Measurements from ENCODE around the gene EGLN2. TPM values are rescaled to one million over a fixed set of nuclear protein-coding genes. Genes with fewer than 3 reads are reported as not detected.
A peak's percentile ranks its signal among the peaks of the same experiment; 100 is the strongest.
"Not testable (repeated sequence)": the region's sequence is repeated elsewhere in the genome, so short reads cannot be mapped to it uniquely, and the experiment has no call there.

EGLN2 gene
- total and polyA plus RNA-seq, 7 donors, result 60.9 to 106 (median 97.1) TPM

DNA sequence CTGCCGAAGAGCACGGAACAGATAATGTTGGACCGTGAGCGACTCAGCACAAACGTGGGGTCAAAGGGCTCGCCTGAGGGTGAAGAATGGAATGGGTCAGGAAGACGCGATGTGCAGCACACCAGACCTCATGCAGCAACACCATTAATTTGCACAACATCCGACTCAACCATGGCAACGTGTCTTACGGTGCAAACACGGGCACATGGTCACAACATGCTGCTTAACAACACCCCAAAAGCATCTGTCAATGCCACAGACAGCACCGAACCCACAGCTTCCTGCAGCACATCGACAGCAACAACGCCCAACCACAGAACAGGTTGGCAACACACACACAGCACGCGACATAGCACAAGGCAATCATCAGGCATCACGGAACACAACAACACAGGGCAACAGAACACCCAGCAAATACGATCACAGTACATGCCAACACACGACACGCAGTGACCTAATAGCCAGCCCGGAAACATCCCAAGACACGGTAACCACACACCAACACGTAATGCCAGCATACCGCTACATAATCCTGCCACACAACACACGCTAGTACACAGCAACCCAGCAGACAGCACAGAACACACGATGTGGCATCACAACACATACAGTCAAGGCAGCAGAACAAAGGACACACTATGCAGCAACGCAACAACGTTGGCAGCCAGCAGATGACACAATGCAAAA is 27.9 kb downstream of the EGLN2 start:
- Histone ChIP-seq H3K36me3 (peaks cover 0 to 13% (median 6%) of the 10 kb centered on the region in 4 donors), H3K4me1 (peaks cover 0 to 29% (median 18%) of the 10 kb centered on the region in 4 donors)
- H3K9me3 ChIP-seq; H3K4me3 ChIP-seq; H3K27ac ChIP-seq; DNase-seq; H3K27me3 ChIP-seq; intact Hi-C loops (cut with DNase I): not testable (repeated sequence)
- 78 to 91% methylated on average over 29 of the region's 29 CpGs for whole genome bisulfite sequencing, 2 donors

DNA sequence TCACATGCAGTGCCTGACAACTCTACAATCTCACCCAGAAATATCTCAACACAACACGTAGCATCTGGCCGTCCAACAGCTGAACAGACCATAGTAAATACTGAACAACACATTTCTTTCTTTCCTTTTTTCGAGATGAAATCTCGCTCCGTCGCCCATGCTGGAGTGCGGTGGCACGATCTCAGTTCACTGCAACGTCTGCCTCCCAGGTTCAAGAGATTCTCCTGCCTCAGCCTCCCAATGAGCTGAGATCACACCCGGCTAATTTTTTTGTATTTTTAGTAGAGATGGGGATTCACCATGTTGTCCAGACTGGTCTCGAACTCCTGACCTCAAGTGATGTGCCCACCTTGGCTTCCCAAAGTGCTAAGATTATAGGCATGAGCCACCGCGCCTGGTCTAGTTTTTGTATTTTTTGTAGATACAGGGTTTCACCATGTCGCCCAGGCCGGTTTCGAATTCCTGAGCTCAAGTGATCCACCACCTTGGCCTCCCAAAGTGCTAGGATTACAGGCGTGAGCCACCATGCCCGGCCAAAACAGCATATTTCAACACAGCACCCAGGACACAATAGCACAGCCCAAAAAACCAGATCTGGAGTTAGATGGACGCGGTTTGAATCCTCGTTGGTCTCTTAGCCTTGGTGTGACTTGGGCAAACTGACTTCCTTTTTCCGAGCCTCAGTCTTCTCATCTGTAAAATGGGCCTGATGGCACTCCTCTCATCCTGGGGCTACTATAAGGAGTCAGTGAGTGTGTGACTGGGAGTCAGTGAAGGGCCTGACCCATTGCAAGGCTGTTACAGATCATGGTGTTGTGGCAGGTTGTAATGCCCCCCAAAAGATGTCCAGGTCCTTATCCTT is 28.6 kb downstream of the EGLN2 start:
- Histone ChIP-seq H3K36me3 (peaks cover 0 to 13% (median 6%) of the 10 kb centered on the region in 4 donors), H3K4me1 (peaks cover 0 to 29% (median 15%) of the 10 kb centered on the region in 4 donors), H3K9me3 (no peaks in the 10 kb centered on the region), H3K4me3 (no peak overlapping the region), H3K27ac (no peak overlapping the region), H3K27me3 (no peaks in the 10 kb centered on the region)
- WGBS, 2 donors, result 96 to 97% methylated on average over 22 of the region's 22 CpGs
- TF ChIP-seq POLR2A (IDR thresholded peaks at IDR 0.05), result no peak
- TF ChIP-seq POLR2AphosphoS5 (IDR thresholded peaks at IDR 0.05), result no peak
- TF ChIP-seq, protein P1, sequence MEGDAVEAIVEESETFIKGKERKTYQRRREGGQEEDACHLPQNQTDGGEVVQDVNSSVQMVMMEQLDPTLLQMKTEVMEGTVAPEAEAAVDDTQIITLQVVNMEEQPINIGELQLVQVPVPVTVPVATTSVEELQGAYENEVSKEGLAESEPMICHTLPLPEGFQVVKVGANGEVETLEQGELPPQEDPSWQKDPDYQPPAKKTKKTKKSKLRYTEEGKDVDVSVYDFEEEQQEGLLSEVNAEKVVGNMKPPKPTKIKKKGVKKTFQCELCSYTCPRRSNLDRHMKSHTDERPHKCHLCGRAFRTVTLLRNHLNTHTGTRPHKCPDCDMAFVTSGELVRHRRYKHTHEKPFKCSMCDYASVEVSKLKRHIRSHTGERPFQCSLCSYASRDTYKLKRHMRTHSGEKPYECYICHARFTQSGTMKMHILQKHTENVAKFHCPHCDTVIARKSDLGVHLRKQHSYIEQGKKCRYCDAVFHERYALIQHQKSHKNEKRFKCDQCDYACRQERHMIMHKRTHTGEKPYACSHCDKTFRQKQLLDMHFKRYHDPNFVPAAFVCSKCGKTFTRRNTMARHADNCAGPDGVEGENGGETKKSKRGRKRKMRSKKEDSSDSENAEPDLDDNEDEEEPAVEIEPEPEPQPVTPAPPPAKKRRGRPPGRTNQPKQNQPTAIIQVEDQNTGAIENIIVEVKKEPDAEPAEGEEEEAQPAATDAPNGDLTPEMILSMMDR (IDR thresholded peaks at IDR 0.05), result no peak
- no peak for TF ChIP-seq EP300 (IDR thresholded peaks at IDR 0.05)
- intact Hi-C loops (cut with DNase I), result no loop called here
- no peak for DNase-seq

DNA sequence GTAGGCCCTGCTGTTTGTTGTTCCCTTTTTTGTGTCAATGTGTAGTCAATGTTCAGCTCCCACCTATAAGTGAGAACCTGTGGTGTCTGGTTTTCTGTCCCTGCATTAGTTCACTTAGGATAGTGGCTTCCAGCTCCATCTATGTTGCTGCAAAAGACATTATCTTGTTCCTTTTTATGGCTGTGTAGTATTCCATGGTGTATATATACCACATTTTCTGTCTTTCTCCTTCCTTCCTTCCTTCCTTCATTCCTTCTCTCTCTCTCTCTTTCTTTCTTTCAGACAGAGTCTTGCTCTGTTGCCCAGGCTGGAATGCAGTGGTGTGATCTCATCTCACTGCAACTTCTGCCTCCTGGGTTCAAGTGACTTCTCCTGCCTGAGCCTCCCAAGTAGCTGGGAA is 30.2 kb downstream of the EGLN2 start:
- H3K36me3 ChIP-seq, result peaks cover 0 to 13% (median 6%) of the 10 kb centered on the region in 4 donors
- TF ChIP-seq POLR2A (IDR thresholded peaks at IDR 0.05) (no peak), EP300 (IDR thresholded peaks at IDR 0.05) (no peak), POLR2AphosphoS5 (IDR thresholded peaks at IDR 0.05) (no peak)
- TF ChIP-seq, protein P1 (IDR thresholded peaks at IDR 0.05), result no peak
- H3K4me1 ChIP-seq, result peaks cover 0 to 18% (median 7%) of the 10 kb centered on the region in 4 donors
- H3K9me3 ChIP-seq, result no peaks in the 10 kb centered on the region
- no peak for DNase-seq
- no peak overlapping the region for H3K27ac ChIP-seq
- no peak overlapping the region for H3K4me3 ChIP-seq
- intact Hi-C loops (cut with DNase I), result no loop called here
- H3K27me3 ChIP-seq, result no peaks in the 10 kb centered on the region

DNA sequence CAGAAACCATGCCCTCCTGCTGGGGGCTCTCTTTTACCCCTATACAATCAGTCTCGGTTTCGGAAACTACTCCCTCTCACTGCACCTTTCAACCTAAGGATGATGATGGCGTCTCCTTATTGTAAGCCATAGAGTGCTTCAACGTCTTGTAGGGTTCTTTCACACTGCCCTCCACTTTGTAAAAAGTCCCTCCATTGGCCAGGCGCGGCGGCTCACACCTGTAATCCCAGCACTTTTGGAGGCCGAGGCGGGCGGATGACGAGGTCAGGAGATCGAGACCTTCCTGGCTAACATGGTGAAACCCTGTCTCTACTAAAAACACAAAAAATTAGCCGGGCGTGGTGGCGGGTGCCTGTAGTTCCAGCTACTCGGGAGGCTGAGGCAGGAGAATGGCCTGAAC is 31.8 kb downstream of the EGLN2 start:
- H3K36me3 ChIP-seq, result peaks cover 0 to 13% (median 6%) of the 10 kb centered on the region in 4 donors
- H3K27ac ChIP-seq; H3K4me3 ChIP-seq; intact Hi-C loops (cut with DNase I); H3K27me3 ChIP-seq; DNase-seq; H3K9me3 ChIP-seq: not testable (repeated sequence)
- WGBS, 2 donors, result 95 to 96% methylated on average over 16 of the region's 16 CpGs
- peaks cover 0 to 18% (median 7%) of the 10 kb centered on the region in 4 donors for H3K4me1 ChIP-seq

DNA sequence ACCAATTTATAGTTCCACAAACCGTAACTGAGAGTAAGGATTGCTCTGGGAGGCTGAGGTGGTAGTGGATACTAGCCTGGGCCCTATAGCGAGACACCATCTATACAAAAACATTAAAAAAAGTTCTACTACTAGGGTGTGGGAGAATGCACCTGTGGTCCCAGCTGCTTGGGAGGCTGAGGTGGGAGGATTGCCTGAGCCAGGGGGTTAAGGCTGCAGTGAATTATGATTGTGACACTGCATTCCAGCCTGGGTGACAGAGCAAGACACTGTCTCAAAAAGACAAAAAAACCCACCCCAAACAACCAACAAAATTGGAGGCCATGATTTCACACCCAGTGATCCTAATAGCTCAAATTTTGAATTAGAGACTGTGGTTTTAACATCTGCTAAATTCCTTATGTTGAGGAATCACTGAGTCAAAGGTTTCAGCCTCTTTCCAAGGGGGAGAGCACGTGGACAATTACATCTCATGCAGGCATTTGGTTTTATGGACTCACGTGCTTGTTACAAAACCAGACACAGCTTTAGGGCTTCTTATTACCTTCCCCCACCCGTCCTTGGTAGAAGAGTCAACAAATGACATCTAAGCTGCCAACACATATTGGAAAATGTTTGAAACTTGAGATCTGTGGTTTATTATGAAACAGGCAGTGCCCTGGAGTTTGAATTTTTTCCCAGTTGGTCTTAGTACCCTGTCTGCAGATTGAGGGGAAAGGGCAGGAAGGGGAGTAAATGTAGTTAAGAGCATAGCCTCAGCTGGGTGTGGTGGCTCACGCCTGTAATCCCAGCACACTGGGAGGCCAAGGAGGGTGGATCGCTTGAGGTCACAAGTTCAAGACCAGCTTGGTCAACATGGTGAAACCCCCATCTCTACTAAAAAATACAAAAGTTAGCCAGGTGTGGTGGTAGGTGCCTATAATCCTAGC is 32.8 kb downstream of the EGLN2 start:
- intact Hi-C loops (cut with DNase I), result no loop called here
- 29 to 63% methylated on average over 7 of the region's 7 CpGs for WGBS, 2 donors
- H3K27ac ChIP-seq, result peak overlapping the region in 3 of 4 donors; percentile 59 to 65 (median 61)
- no peaks in the 10 kb centered on the region for H3K27me3 ChIP-seq
- peak in 3 of 4 donors; percentile 23 to 36 (median 24) for TF ChIP-seq POLR2AphosphoS5 (IDR thresholded peaks at IDR 0.05)
- TF ChIP-seq, protein P1 (IDR thresholded peaks at IDR 0.05), result no peak
- TF ChIP-seq POLR2A (IDR thresholded peaks at IDR 0.05), result no peak
- TF ChIP-seq EP300 (IDR thresholded peaks at IDR 0.05), result peak in 2 of 4 donors; percentile 27 to 32
- peaks cover 0 to 18% (median 7%) of the 10 kb centered on the region in 4 donors for H3K4me1 ChIP-seq
- no peaks in the 10 kb centered on the region for H3K9me3 ChIP-seq
- DNase-seq, result peak; percentile 64
- no peak overlapping the region for H3K4me3 ChIP-seq
- H3K36me3 ChIP-seq, result peaks cover 0 to 12% (median 5%) of the 10 kb centered on the region in 4 donors

DNA sequence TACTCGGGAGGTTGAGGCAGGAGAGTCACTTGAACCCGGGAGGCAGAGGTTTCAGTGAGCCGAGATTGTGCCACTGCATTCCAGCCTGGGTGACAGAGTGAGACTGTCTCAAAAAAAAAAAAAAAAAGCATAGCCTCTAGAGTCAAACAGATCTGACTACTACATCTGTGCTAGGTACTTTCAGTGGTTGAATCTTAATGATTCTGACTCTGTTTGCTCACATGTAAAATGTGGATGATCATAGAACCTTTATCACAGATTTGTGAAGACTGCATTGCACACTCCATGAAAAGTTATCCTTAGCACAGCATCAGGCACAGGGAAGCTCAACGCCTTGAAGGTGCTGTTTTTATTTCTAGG is 33.4 kb downstream of the EGLN2 start:
- not testable (repeated sequence) for DNase-seq
- H3K27ac ChIP-seq, result peak overlapping the region in 2 of 4 donors; percentile 59 to 65

DNA sequence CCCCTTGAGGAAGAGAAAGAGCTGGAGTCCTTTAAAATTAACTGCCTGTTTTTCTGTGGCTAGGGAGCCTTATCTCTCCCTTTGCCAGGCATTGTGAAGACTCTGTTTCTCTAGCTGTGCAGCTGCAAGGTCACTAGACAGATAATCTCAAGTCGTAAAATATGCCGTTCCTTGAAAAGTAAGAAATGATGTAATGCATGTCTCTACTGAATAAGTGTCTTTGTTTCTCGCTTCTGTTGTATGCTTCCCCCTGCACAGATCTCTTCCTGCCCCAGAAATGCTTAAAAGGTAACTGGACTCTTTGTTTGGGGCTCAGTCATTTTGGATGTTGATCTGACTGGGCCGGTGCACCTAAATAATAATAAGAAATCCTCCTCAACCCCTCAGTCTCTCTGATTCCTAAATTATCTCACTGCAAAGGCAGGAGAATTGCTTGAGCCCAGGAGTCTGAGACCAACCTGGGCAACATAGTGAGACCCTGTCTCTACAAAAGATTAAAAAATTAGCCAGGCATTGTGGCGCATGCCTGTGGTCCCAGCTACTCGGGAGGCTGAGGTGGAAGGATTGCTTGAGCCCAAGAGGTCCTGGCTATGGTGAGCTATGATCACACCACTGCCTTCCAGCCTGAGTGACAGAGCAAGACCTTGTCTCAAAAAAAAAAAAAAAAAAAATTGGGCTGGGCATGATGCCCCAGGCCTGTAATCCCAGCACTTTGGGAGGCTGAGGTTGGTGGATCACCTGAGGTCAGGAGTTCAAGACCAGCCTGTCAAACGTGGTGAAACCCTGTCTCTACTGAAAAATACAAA is 34.9 kb downstream of the EGLN2 start:
- intact Hi-C loops (cut with DNase I); H3K36me3 ChIP-seq; H3K27me3 ChIP-seq; DNase-seq; H3K4me3 ChIP-seq; H3K9me3 ChIP-seq: not testable (repeated sequence)
- H3K27ac ChIP-seq, result peak overlapping the region in 2 of 4 donors; percentile 14 to 40
- peaks cover 0 to 18% (median 7%) of the 10 kb centered on the region in 4 donors for H3K4me1 ChIP-seq
- 33 to 48% methylated on average over 7 of the region's 7 CpGs for WGBS, 2 donors

More for the DNA sequence above, 33.4 kb downstream of the EGLN2 start:
- H3K27me3 ChIP-seq; H3K4me3 ChIP-seq; H3K36me3 ChIP-seq; H3K9me3 ChIP-seq; intact Hi-C loops (cut with DNase I): not testable (repeated sequence)
- WGBS, 2 donors, result 39 to 71% methylated on average over 4 of the region's 4 CpGs
- H3K4me1 ChIP-seq, result peaks cover 0 to 18% (median 7%) of the 10 kb centered on the region in 4 donors

Data from sigmoid colon (tissue), 7 donors.